Activated gamma-delta T cell treated with Interleukin-2 at 50 U/mL for 16 hours (primary cell): ENCODE results near the gene UBE2Q1.

Experiments used
- DNase-seq: peaks from one replicate; pipeline ENCODE4 v3.0.0-alpha.2; 2020

The UBE2Q1 gene

DNA sequence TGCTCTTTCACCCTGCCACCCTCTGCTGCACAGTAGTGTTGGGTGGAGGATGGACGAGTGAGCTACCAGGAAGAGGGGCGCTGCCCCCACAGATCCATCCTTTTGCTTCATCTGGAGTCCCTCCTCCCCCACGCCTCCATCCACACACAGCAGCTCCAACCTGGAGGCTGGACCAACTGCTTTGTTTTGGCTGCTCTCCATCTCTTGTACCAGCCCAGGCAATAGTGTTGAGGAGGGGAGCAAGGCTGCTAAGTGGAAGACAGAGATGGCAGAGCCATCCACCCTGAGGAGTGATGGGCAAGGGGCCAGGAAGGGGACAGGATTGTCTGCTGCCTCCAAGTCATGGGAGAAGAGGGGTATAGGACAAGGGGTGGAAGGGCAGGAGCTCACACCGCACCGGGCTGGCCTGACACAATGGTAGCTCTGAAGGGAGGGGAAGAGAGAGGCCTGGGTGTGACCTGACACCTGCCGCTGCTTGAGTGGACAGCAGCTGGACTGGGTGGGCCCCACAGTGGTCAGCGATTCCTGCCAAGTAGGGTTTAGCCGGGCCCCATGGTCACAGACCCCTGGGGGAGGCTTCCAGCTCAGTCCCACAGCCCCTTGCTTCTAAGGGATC lies 17.6 kb upstream of the UBE2Q1 start:
- DNase-seq: no peak

GRCh38 chr1:154575147-154575927 lies 16.9 kb upstream of the UBE2Q1 start:
- DNase-seq: no peak

GRCh38 chr1:154574716-154575115 lies 16.3 kb upstream of the UBE2Q1 start:
- DNase-seq: no peak

GRCh38 chr1:154573168-154573510 lies 14.7 kb upstream of the UBE2Q1 start:
- no peak for DNase-seq

GRCh38 chr1:154572468-154573167 lies 14.2 kb upstream of the UBE2Q1 start:
- DNase-seq: no peak

DNA sequence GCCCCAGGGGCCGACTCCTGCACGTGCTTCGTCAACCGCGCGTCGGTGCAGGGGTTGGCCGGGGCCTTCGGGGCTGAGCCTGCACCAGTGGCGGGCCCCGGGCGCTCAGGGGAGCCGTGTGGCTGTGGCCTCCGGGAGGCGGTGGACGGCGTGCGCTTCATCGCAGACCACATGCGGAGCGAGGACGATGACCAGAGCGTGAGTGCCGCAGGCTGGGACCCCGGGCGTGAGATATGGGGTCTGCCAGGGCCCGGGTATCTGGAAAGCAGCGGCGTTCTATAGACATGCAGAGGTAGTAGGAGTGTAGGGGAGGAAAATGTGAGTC lies 13.5 kb upstream of the UBE2Q1 start:
- DNase-seq: no peak

DNA sequence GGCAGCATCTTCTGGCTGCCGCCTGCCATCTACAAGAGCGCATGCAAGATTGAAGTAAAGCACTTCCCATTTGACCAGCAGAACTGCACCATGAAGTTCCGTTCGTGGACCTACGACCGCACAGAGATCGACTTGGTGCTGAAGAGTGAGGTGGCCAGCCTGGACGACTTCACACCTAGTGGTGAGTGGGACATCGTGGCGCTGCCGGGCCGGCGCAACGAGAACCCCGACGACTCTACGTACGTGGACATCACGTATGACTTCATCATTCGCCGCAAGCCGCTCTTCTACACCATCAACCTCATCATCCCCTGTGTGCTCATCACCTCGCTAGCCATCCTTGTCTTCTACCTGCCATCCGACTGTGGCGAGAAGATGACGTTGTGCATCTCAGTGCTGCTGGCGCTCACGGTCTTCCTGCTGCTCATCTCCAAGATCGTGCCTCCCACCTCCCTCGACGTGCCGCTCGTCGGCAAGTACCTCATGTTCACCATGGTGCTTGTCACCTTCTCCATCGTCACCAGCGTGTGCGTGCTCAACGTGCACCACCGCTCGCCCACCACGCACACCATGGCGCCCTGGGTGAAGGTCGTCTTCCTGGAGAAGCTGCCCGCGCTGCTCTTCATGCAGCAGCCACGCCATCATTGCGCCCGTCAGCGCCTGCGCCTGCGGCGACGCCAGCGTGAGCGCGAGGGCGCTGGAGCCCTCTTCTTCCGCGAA lies 12.9 kb upstream of the UBE2Q1 start:
- DNase-seq: no peak

- DNase-seq: no peak
Measured at GRCh38 chr1:154568157-154568815, 9.8 kb upstream of the UBE2Q1 start.

GRCh38 chr1:154567386-154568156 lies 9.1 kb upstream of the UBE2Q1 start, which contains the start of gene CHRNB2:
Gene CHRNB2, plus strand, starts transcription at chr1:154567778. Its CDS starts 267 bp downstream, at chr1:154568045.
- DNase-seq: peak; percentile 63

- no peak for DNase-seq
Measured at GRCh38 chr1:154565876-154566275, 7.4 kb upstream of the UBE2Q1 start.

- peak; percentile 79 for DNase-seq
Measured at GRCh38 chr1:154559466-154560044, 1.1 kb upstream of the UBE2Q1 start.

- DNase-seq: peak; percentile 99
Measured at GRCh38 chr1:154558720-154559465, 431 bp upstream of the UBE2Q1 start.

GRCh38 chr1:154557248-154557938 lies 1.1 kb downstream of the UBE2Q1 start:
- no peak for DNase-seq

- DNase-seq: no peak
Measured at GRCh38 chr1:154556422-154556821, 2.0 kb downstream of the UBE2Q1 start.

GRCh38 chr1:154553056-154554030 lies 5.1 kb downstream of the UBE2Q1 start:
- no peak for DNase-seq

GRCh38 chr1:154552036-154552435 lies 6.4 kb downstream of the UBE2Q1 start:
- DNase-seq: no peak

DNA sequence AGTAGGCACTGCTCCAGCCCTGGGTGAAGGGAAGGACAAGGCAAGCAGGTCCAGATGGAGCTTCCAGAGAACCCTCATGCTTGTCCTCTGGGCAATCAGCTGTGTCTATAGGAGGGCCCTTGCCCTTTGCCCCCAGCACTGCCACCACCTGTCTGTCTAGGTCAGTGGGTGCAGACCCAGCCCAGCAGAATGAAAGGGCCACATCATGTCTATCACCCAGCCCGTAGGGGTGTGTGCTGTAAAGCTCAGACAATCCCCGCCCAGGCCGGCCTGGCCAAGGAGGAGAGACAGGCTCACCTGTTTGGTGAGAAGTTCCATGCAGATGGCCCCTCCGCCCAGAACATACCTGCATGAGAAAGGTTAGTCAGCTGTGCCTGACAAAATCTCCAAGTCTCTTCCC lies 7.0 kb downstream of the UBE2Q1 start:
- no peak for DNase-seq

- no peak for DNase-seq
Measured at GRCh38 chr1:154550657-154551056, 7.8 kb downstream of the UBE2Q1 start.

- DNase-seq: no peak
Measured at GRCh38 chr1:154550070-154550469, 8.4 kb downstream of the UBE2Q1 start.
